SW480 (cell line): ENCODE results near the gene USP32.

ENCODE experiments used
- DNase-seq: peaks from one replicate; pipeline ENCODE4 v3.0.0-alpha.2; 2016; ENCODE audit warnings: low spot score

The USP32 gene

GRCh38 chr17:60154616-60155426 lies 237.1 kb downstream of the USP32 start:
- no peak for DNase-seq

- no peak for DNase-seq
Observed at GRCh38 chr17:60153606-60154390, 238.1 kb downstream of the USP32 start.

- no peak for DNase-seq
Observed at GRCh38 chr17:60151355-60151754, 240.6 kb downstream of the USP32 start.

- no peak for DNase-seq
Observed at GRCh38 chr17:60149691-60150582, 242.0 kb downstream of the USP32 start, which contains the start of gene CA4. TSS of gene CA4 (plus strand) at chr17:60149973. CDS start at chr17:60150035, 62 bp downstream.

GRCh38 chr17:60148373-60148772 lies 243.6 kb downstream of the USP32 start:
- DNase-seq: no peak

GRCh38 chr17:60147553-60148223 lies 244.2 kb downstream of the USP32 start:
- no peak for DNase-seq

- DNase-seq: no peak
Observed at GRCh38 chr17:60146206-60146605, 245.7 kb downstream of the USP32 start.

- no peak for DNase-seq
Observed at GRCh38 chr17:60145006-60145935, 246.7 kb downstream of the USP32 start.

GRCh38 chr17:60142872-60143499 lies 248.9 kb downstream of the USP32 start:
- DNase-seq: peak; percentile 89

- DNase-seq: no peak
Observed at GRCh38 chr17:60141111-60142018, 250.6 kb downstream of the USP32 start.

- no peak for DNase-seq
Observed at GRCh38 chr17:60139438-60140285, 252.3 kb downstream of the USP32 start.

GRCh38 chr17:60138769-60139437 lies 253.0 kb downstream of the USP32 start:
- no peak for DNase-seq

- DNase-seq: no peak
Observed at GRCh38 chr17:60137731-60138130, 254.2 kb downstream of the USP32 start.

- no peak for DNase-seq
Observed at GRCh38 chr17:60135951-60136666, 255.8 kb downstream of the USP32 start.

GRCh38 chr17:60135151-60135950 lies 256.6 kb downstream of the USP32 start:
- peak; percentile 78 for DNase-seq
